K562 (cell line): ENCODE results near the gene ANO2. TPM values are rescaled to one million over a fixed set of nuclear protein-coding genes. Genes with fewer than 3 reads are reported as not detected.

Experiments
- ATAC-seq: fragments of 200-7000 bp; cut with Tn5 transposase; 3 replicates; pipeline ENCODE4 v1.9.1; 2020; ENCODE audit warnings: moderate library complexity
- BruUV-seq: library from RNA; stranded (reverse); fragments of 400-500 nt; replicated peaks from 2 replicates; lab custom pipeline; 2021; lab: Mats Ljungman, UMichigan
- CTCF ChIA-PET: fragments of 300-600 bp; formaldehyde crosslinking; extraction: SDS; loops from one replicate; lab custom pipeline; 2021; ENCODE audit warnings: low intra/inter-chr PET ratio; lab: Yijun Ruan, JAX
- POLR2A ChIA-PET: fragments of 300-600, 350-650 bp; sonication (Branson Sonifier 250); formaldehyde crosslinking; extraction: SDS; loops from one replicate; lab custom pipeline; 2021; ENCODE audit warnings: antibody characterized with exemption, inconsistent platforms; lab: Yijun Ruan, JAX
- DNase-seq, 4 experiments: peaks; one replicate each; pipeline versions ENCODE4 v3.0.0 to v3.0.0-alpha.2; 2011 to 2018; ENCODE audit warnings: low spot score in 3 of 4, mixed read lengths in 3 of 4; ENCODE audit errors: extremely low read depth in 1 of 4
- FAIRE-seq: peaks from 2 replicates; lab custom pipeline; 2011; peaks lifted over from hg19 to GRCh38; lab: Jason Lieb, UNC
- H2AFZ ChIP-seq: 2 replicates; pipeline ENCODE4 v1.6.0; 2011; ENCODE audit warnings: low read depth, low read length, control low read depth, inconsistent platforms
- H3K27ac ChIP-seq: fragments of 200-600 bp; 3 replicates; pipeline ENCODE4 v1.8.0; 2011; ENCODE audit warnings: low read depth, mild to moderate bottlenecking, control low read depth, inconsistent platforms, low read length, moderate library complexity, mixed read lengths; ENCODE audit errors: extremely low read depth
- H3K27me3 ChIP-seq, 2 experiments: fragments of 300-600 bp in 1 of 2; 2 replicates in 1 of 2; 3 replicates in 1 of 2; pipeline versions ENCODE4 v1.6.0 to v1.8.0; 2011; ENCODE audit warnings: inconsistent platforms in 2 of 2, low read length in 2 of 2, mild to moderate bottlenecking in 1 of 2, mixed read lengths in 1 of 2, moderate library complexity in 1 of 2; ENCODE audit not compliant: control insufficient read depth in 2 of 2, insufficient read depth in 2 of 2
- H3K36me3 ChIP-seq: fragments of 300-600 bp; 3 replicates; pipeline ENCODE4 v1.8.0; 2011; ENCODE audit warnings: mild to moderate bottlenecking, low read length, inconsistent platforms; ENCODE audit not compliant: control insufficient read depth, insufficient read depth
- H3K4me1 ChIP-seq, 2 experiments: fragments of 200-600 bp in 1 of 2; replicated peaks in 1 of 2; 2 replicates in 1 of 2; 3 replicates in 1 of 2; pipeline versions ENCODE4 v1.5.1 to v1.8.0; 2011; ENCODE audit warnings: inconsistent platforms in 2 of 2, low read length in 2 of 2, mild to moderate bottlenecking in 1 of 2, mixed read lengths in 1 of 2, moderate library complexity in 1 of 2; ENCODE audit not compliant: control insufficient read depth in 2 of 2, insufficient read depth in 2 of 2
- H3K4me2 ChIP-seq: 2 replicates; pipeline ENCODE4 v1.6.1; 2011; ENCODE audit warnings: low read length, control low read depth, inconsistent platforms, mixed read lengths; ENCODE audit not compliant: insufficient read depth
- H3K4me3 ChIP-seq: fragments of 200-600 bp; sonication (generic), shearing (Covaris generic); 2 replicates; pipeline ENCODE4 v1.5.1; 2016; ENCODE audit warnings: control low read depth, inconsistent platforms
- H3K79me2 ChIP-seq: fragments of 200-600 bp; 3 replicates; pipeline ENCODE4 v1.8.0; 2011; ENCODE audit warnings: low read length, inconsistent platforms; ENCODE audit not compliant: control insufficient read depth, insufficient read depth
- H3K9ac ChIP-seq, 2 experiments: 2 replicates each; pipeline versions ENCODE4 v1.6.0 to v1.6.1; 2011; ENCODE audit warnings: low read depth in 2 of 2, low read length in 2 of 2, control low read depth in 1 of 2, inconsistent platforms in 1 of 2, mild to moderate bottlenecking in 1 of 2, mixed read lengths in 1 of 2; ENCODE audit not compliant: insufficient read depth in 1 of 2
- H3K9me1 ChIP-seq: one replicate; pipeline ENCODE4 v1.6.0; 2011; ENCODE audit warnings: inconsistent platforms, mild to moderate bottlenecking, low read length, moderate library complexity; ENCODE audit not compliant: control insufficient read depth, insufficient read depth
- H3K9me3 ChIP-seq: replicated peaks from 2 replicates; pipeline ENCODE4 v1.5.1; 2011; ENCODE audit warnings: low read depth, low read length, inconsistent platforms; ENCODE audit not compliant: control insufficient read depth, insufficient read depth
- H4K20me1 ChIP-seq: replicated peaks from 2 replicates; pipeline ENCODE4 v1.6.1; 2011; ENCODE audit warnings: low read length, inconsistent platforms, mixed read lengths; ENCODE audit not compliant: control insufficient read depth, insufficient read depth
- CGGBP1 ChIP-seq: fragments of 250-450 bp; sonication (Bioruptor Pico); IDR thresholded peaks from 2 replicates; pipeline ENCODE4 v1.9.0; 2021; ENCODE audit warnings: mild to moderate bottlenecking
- E2F3 ChIP-seq: fragments of 250-450 bp; sonication (Bioruptor Pico); IDR thresholded peaks from 2 replicates; pipeline ENCODE4 v1.4.0; 2020; ENCODE audit warnings: mild to moderate bottlenecking
- GTF2A2 ChIP-seq: IDR thresholded peaks from 2 replicates; pipeline ENCODE4 v1.6.1; 2016; ENCODE audit warnings: mild to moderate bottlenecking, missing genetic modification characterization, missing compliant biosample characterization
- GTF3C2 ChIP-seq: IDR thresholded peaks from 3 replicates; pipeline ENCODE4 v1.6.1; 2011; ENCODE audit warnings: borderline replicate concordance, mild to moderate bottlenecking, moderate library complexity; ENCODE audit not compliant: insufficient read length; ENCODE audit errors: extremely low read depth
- NCOA4 ChIP-seq: fragments of 450-650 bp; IDR thresholded peaks from 2 replicates; pipeline ENCODE4 v1.6.1; 2018; ENCODE audit warnings: mild to moderate bottlenecking; ENCODE audit not compliant: partially characterized antibody
- TCF15 ChIP-seq: fragments of 250-450 bp; sonication (Bioruptor Pico); IDR thresholded peaks from 2 replicates; pipeline ENCODE4 v1.8.0; 2022; ENCODE audit warnings: moderate library complexity, mild to moderate bottlenecking, inconsistent platforms
- THRAP3 ChIP-seq: fragments of 450-650 bp; IDR thresholded peaks from 2 replicates; pipeline ENCODE4 v1.6.1; 2016; ENCODE audit warnings: mild to moderate bottlenecking, inconsistent platforms, borderline replicate concordance
- ZBED1 ChIP-seq: IDR thresholded peaks from 2 replicates; pipeline ENCODE4 v1.6.1; 2014
- WGBS: fragments of 100-300 bp; shearing (Covaris generic); methylation state at CpG from one replicate; pipeline ENCODE4 v1.1.6; 2016; ENCODE audit warnings: low coverage, mixed read lengths; ENCODE audit not compliant: insufficient coverage; ENCODE audit errors: missing lambda C conversion rate; 5-methylcytosine and 5-hydroxymethylcytosine counted together
- in situ Hi-C: fragments of 300-500 bp; cut with MboI; formaldehyde crosslinking; loops from 4 replicates; pipeline ENCODE4 v1.15.0; 2018; ENCODE audit warnings: inconsistent platforms, mixed read lengths
- intact Hi-C: fragments of 100-400 bp; cut with micrococcal nuclease; formaldehyde crosslinking; loops from 2 replicates; pipeline ENCODE4 v1.14.2; 2022
- polyA plus RNA-seq, 8 experiments: library from polyadenylated mRNA; depleted of rRNA in 4 of 8; stranded (reverse) in 5 of 8; unstranded in 3 of 8; fragments of >200 nt; fragmentation: Nextera tagmentation in 2 of 8; fragmentation: Illumina TruSeq in 1 of 8; extraction: Ambion mirVana in 2 of 8; extraction: Trizol in 1 of 8; gene quantifications; 2 replicates each; pipeline versions ENCODE4 v1.2.1 to v1.2.3, GENCODE V29; 2011 to 2014; ENCODE audit warnings: inconsistent platforms in 1 of 8, missing spikeins in 1 of 8
- total RNA-seq, 7 experiments: library from RNA; depleted of rRNA in 6 of 7; stranded (reverse); fragments of >200 nt in 6 of 7; fragmentation: Illumina TruSeq in 2 of 7; extraction: Trizol in 2 of 7; gene quantifications; 2 replicates each; pipeline versions ENCODE4 v1.2.1 to v1.2.3, GENCODE V29; 2011 to 2021; ENCODE audit warnings: low replicate concordance in 1 of 7

The ANO2 gene
- total and polyA plus RNA-seq, 9 of the 15 experiments (the other 6 are each of a cell fraction or from before 2014, with no cell fraction given) = 0.64 TPM; not detected in 8

- Histone ChIP-seq H3K4me3 (no peak overlapping the region), H3K36me3 (no peaks in the 10 kb centered on the region), H2AFZ (no peak overlapping the region), H3K79me2 (no peaks in the 10 kb centered on the region), H3K27me3 (no peaks in the 10 kb centered on the region), H3K4me1 (peaks cover 0 to 3% of the 10 kb centered on the region in 2 experiments; a peak in 2 of 5 replicates), H3K9me3 (no peaks in the 10 kb centered on the region), H3K9ac (no peak overlapping the region), H3K27ac (no peak overlapping the region), H4K20me1 (no peaks in the 10 kb centered on the region), H3K9me1 (no peaks in the 10 kb centered on the region), H3K4me2 (no peak overlapping the region)
- in situ Hi-C loops = no loop called here
- ATAC-seq (no peak), DNase-seq (no peak), FAIRE-seq (no peak)
- intact Hi-C loops = no loop called here
- no peak for TF ChIP-seq NCOA4
- no peak for TF ChIP-seq ZBED1
- TF ChIP-seq E2F3 (CRISPR knock-in tag) = no peak
- no peak for TF ChIP-seq CGGBP1
- TF ChIP-seq TCF15 (CRISPR knock-in tag) = no peak
- TF ChIP-seq GTF2A2 (tag) = no peak
- TF ChIP-seq THRAP3 = no peak
- TF ChIP-seq GTF3C2 = no peak
- CTCF ChIA-PET = no interaction called here
- POLR2A ChIA-PET = no interaction called here
- 41% methylated on average over 7 of the region's 7 CpGs for WGBS
- no TSS peak for BruUV-seq
Measured at GRCh38 chr12:5730962-5731361, 214.1 kb downstream of the ANO2 start.
